ENCODE results near the gene UBE2V1. TPM values are rescaled to one million over a fixed set of nuclear protein-coding genes. Genes with fewer than 3 reads are reported as not detected.

The UBE2V1 gene
- total and polyA plus RNA-seq, 2 of the 13 experiments (the other 11 are each of a cell fraction or from before 2014, with no cell fraction given): 81.3 to 132 TPM

- no peak for TF ChIP-seq FOXP1 (IDR thresholded peaks at IDR 0.05)
- TF ChIP-seq FOXP1 (CRISPR knock-in tag; IDR thresholded peaks at IDR 0.05): no peak
- TF ChIP-seq ZNF776 (CRISPR knock-in tag; IDR thresholded peaks at IDR 0.05): no peak
- TF ChIP-seq ZBTB3 (CRISPR knock-in tag; IDR thresholded peaks at IDR 0.05; ENCODE audit: borderline replicate concordance, low read depth): 0 out of 2 replicates have a peak, but pooled peaks have one; percentile 69
- TF ChIP-seq RFXANK (CRISPR knock-in tag; IDR thresholded peaks at IDR 0.05): peak; percentile 94
- TF ChIP-seq AKAP8 (CRISPR knock-in tag; IDR thresholded peaks at IDR 0.05): 0 out of 2 replicates have a peak, but pooled peaks have one; percentile 48
- no peak; the same call in 1 of the 2 replicates for TF ChIP-seq ZBTB43 (CRISPR knock-in tag; conservative IDR thresholded peaks at IDR 0.05)
- no peak for TF ChIP-seq THYN1 (CRISPR knock-in tag; IDR thresholded peaks at IDR 0.05; ENCODE audit: borderline replicate concordance, low read depth)
- TF ChIP-seq NBN (conservative IDR thresholded peaks at IDR 0.05): no peak
- no peak for TF ChIP-seq HOXD1 (CRISPR knock-in tag; IDR thresholded peaks at IDR 0.05)
- TF ChIP-seq U2AF1 (optimal IDR thresholded peaks at IDR 0.05; ENCODE audit: low read depth, low read length): no peak
- TF ChIP-seq NR2C2 (CRISPR knock-in tag; IDR thresholded peaks at IDR 0.05; ENCODE audit: borderline replicate concordance): peak; percentile 63
- TF ChIP-seq ARID5B (CRISPR knock-in tag; IDR thresholded peaks at IDR 0.05): peak; percentile 81
- TF ChIP-seq ZNF598 (CRISPR knock-in tag; IDR thresholded peaks at IDR 0.05; ENCODE audit: borderline replicate concordance): peak; percentile 63; the same call in 1 of the 2 replicates
- TF ChIP-seq ZFP91 (CRISPR knock-in tag; IDR thresholded peaks at IDR 0.05; ENCODE audit: borderline replicate concordance): peak; percentile 96
Observed at GRCh38 chr20:50071039-50071888, 41.7 kb downstream of the UBE2V1 start (continued).
